SH-SY5Y (cell line): Measurements from ENCODE around the gene SLC35F6.

Source experiments
- GATA2 ChIP-seq: IDR thresholded peaks from 2 replicates; pipeline ENCODE4 v1.6.1; 2011; ENCODE audit warnings: mild to moderate bottlenecking, low read depth, low read length
- GATA3 ChIP-seq: IDR thresholded peaks from 2 replicates; pipeline ENCODE4 v1.6.1; 2011; ENCODE audit warnings: low read depth, mild to moderate bottlenecking, low read length, moderate library complexity

GRCh38 chr2:26737221-26737620 is 26.9 kb upstream of the SLC35F6 start:
- peak; percentile 91 for TF ChIP-seq GATA2
- no peak; the same call in 1 of the 2 replicates for TF ChIP-seq GATA3
